AG10803 (cell line): ENCODE results near the gene FAM219A.

ENCODE experiments used
- DNase-seq: peaks from one replicate; pipeline ENCODE4 v3.0.0; 2010; ENCODE audit warnings: low read depth
- H3K4me3 ChIP-seq: 2 replicates; pipeline ENCODE4 v1.5.1; 2011; ENCODE audit warnings: mild to moderate bottlenecking, low read length, control low read depth
- CTCF ChIP-seq: conservative IDR thresholded peaks from 2 replicates; pipeline ENCODE4 v1.5.1; 2011; ENCODE audit warnings: mild to moderate bottlenecking, low read length, control low read depth, inconsistent platforms

Gene FAM219A, protein sequence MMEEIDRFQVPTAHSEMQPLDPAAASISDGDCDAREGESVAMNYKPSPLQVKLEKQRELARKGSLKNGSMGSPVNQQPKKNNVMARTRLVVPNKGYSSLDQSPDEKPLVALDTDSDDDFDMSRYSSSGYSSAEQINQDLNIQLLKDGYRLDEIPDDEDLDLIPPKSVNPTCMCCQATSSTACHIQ

DNA sequence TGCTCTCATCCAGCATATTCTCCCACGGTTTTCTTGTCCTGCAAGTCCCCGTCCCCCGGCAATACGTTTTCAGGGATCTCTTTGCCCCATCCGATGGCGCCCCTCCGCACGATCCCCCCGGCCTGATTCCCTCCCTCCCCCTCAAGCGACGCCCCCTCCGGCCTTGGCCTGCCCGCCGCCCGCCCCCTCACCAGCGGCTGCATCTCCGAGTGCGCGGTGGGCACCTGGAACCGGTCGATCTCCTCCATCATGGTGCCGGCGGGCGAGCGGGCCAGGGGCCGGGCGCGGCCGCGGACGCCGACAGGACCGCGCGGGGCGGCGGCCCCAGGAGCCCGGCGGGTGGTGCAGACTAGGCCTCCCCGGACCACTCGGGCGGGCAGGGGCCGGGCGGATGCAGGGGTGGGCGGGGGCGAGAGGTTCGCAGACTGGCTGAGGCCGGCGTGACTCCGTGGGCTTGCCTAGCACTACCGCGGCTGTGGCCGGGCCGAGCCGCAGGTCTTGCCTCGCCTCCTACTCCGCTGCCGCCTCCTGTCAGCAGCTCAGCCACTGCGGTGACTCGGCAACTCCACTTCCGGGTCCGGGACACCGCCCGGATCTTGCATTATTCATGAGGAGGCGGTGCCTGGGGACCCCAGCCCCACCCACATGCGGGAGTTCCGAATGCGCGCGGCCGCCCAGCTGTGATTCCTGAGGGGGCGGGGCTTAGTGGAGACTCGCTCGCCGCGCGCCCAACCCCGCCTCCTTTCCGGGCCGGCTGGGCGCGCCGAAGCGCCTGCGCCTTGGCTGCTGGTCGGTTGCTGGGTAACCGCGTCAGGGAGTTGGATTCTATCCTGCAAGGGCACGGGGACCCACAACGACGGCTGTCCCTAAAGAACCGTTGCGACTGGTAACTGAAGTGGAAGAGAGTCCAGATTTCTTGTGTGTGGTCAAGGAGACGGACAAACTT, at the start of gene FAM219A, which contains the start of gene DNAI1:
TSS of gene FAM219A (minus strand) at position 558 of the 946 bp plus-strand sequence. CDS start at position 251, 307 bp downstream.
TSS of gene DNAI1 (plus strand) at position 793 of the 946 bp plus-strand sequence. CDS start 201 bp downstream, outside the sequence.
- TF ChIP-seq CTCF = no peak
- H3K4me3 ChIP-seq = peak within 1 kb of the TSS; percentile 90

DNA sequence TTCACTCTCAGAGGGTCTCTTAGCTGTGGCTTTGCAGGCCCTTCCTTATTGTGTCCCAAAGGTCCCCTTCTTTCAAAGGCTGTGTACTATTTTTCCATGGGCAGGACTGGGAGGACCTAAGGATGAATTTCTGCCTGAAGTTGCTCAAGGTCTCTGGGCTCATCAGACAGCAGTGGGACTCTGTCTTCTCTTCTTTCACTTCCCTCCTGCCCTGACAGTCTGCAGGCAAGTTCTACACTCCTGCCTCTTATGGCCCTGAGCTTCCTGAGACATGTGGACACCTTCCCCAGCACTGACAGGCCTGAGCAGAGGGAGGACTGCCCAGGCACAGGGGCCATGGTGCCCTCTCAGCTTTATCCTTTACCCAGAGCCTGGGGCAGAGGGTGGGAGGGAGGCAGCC, 49.6 kb upstream of the FAM219A start:
- no peak for TF ChIP-seq CTCF
- no peak overlapping the region for H3K4me3 ChIP-seq
- DNase-seq = no peak

More for the DNA sequence above, at the start of gene FAM219A, which contains the start of gene DNAI1:
- peak; percentile 98 for DNase-seq

DNA sequence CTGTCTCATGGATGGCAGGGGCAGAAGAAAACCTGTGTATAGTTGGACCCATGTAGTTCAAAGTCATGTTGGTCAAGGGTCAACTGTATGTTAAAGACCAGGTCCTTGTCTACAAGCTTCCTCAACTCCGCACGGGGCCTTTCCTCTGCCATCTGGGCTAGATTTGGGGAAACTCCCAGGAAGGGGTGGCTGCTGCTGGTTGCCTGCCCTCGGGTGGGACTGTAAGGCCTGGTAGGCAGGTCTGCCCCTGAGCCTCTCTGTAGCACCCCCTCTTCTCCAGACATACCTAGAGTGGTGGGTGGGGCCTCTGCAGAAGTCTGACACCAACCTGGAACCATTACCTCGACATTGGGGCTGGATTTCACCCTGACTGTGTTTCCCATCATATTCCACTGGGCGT, 49.2 kb upstream of the FAM219A start:
- TF ChIP-seq CTCF = no peak
- no peak for DNase-seq
- no peak overlapping the region for H3K4me3 ChIP-seq

- no peak for TF ChIP-seq CTCF
- H3K4me3 ChIP-seq = no peak overlapping the region
- DNase-seq = no peak
Measured at GRCh38 chr9:34506623-34507022, 48.3 kb upstream of the FAM219A start.

DNA sequence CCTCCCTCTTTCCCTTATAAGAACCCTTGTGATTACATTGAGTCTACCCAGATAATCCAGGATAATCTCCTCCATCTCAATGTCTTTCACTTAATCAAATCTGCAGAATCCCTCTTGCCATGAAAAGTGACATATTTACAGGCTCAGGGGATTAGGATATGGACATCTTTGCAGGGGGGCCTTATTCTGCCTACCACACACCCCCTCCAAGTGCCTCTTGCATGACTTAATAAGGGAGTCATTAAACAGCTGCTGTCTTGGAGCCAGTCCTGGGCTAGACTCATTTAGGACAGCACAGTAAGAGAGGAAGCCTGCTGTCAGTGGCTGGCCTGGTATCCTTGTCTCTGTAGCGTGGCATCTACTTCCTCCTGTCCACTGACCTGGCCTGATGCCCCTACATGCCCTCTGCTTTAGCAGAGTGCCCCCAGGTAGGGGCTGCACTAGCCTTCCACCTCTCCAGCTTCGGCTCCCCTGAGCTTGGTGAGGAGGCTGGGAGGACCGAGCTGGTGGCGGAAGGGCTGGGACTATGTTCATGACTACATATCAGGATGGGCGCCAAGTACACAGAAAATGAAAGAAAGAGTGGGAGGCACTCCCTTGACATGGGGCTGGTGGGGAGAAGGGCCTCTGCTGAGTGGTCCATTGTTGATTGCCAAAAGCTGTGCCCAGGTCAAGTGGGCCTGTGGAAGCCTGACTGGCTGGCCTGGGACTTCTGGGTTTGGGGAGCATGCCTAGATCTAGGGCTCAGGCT, 47.2 kb upstream of the FAM219A start:
- TF ChIP-seq CTCF = no peak
- H3K4me3 ChIP-seq = no peak overlapping the region
- DNase-seq = peak; percentile 11

DNA sequence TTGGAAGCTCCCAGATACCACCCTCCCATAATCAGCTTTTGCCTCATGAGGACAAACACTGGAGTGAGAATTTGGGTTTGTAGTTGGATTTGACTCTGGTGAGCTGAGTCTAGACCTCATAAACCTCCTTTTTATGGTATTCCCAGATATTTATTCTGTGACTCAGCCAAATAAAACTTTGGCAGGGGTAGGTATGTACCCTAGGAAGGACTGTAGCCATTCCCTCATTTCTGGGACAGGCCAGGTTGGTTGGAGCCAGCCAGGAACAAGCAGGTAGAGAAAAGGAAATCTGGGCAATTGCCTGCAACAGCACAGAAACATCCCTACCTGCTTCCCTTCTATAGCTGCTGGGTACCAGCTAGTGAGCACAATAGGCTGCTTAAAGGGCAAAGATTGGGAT, 45.0 kb upstream of the FAM219A start:
- no peak for TF ChIP-seq CTCF
- no peak for DNase-seq
- H3K4me3 ChIP-seq = no peak overlapping the region
